ENCODE measurements around the gene FCN1.

DNA sequence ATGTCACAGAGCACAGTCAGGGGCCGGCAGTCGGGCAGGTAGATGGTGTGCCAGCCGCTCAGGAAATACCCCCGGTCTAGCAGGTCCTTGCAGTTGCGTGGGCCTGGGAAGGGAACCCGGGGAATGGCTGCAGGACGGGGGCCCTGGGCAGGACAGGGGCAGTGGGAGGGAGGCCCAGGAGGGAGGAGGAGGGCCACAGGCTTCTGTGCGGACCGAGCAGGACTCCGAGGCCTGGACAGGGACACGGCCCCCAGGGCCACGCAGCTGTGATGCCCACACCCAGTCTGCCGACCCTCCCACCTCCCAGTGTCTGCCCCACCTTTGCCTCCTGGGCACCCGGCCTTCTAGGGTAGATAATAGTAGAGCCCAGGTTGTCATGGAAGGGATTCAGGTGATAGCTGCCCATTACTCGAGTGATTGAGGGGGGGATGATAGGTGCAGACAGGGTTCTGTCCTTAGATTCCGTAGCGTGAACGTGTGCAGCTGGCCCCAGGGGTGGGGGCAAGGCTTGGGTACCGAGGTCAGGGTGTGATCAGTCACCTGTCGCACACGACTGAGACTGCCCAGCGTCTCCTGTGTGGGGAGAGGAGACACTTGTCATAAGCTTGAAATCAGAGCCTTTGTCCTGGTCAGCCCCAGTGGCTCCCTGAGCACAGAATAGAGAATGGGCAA lies 4.5 kb downstream of the FCN1 start:
- TF ChIP-seq, protein P1, sequence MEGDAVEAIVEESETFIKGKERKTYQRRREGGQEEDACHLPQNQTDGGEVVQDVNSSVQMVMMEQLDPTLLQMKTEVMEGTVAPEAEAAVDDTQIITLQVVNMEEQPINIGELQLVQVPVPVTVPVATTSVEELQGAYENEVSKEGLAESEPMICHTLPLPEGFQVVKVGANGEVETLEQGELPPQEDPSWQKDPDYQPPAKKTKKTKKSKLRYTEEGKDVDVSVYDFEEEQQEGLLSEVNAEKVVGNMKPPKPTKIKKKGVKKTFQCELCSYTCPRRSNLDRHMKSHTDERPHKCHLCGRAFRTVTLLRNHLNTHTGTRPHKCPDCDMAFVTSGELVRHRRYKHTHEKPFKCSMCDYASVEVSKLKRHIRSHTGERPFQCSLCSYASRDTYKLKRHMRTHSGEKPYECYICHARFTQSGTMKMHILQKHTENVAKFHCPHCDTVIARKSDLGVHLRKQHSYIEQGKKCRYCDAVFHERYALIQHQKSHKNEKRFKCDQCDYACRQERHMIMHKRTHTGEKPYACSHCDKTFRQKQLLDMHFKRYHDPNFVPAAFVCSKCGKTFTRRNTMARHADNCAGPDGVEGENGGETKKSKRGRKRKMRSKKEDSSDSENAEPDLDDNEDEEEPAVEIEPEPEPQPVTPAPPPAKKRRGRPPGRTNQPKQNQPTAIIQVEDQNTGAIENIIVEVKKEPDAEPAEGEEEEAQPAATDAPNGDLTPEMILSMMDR (IDR thresholded peaks at IDR 0.05): no peak
- TF ChIP-seq ZFX (IDR thresholded peaks at IDR 0.05; ENCODE audit: borderline replicate concordance): no peak
